ENCODE measurements around the gene WFIKKN1.

WFIKKN1 gene

DNA sequence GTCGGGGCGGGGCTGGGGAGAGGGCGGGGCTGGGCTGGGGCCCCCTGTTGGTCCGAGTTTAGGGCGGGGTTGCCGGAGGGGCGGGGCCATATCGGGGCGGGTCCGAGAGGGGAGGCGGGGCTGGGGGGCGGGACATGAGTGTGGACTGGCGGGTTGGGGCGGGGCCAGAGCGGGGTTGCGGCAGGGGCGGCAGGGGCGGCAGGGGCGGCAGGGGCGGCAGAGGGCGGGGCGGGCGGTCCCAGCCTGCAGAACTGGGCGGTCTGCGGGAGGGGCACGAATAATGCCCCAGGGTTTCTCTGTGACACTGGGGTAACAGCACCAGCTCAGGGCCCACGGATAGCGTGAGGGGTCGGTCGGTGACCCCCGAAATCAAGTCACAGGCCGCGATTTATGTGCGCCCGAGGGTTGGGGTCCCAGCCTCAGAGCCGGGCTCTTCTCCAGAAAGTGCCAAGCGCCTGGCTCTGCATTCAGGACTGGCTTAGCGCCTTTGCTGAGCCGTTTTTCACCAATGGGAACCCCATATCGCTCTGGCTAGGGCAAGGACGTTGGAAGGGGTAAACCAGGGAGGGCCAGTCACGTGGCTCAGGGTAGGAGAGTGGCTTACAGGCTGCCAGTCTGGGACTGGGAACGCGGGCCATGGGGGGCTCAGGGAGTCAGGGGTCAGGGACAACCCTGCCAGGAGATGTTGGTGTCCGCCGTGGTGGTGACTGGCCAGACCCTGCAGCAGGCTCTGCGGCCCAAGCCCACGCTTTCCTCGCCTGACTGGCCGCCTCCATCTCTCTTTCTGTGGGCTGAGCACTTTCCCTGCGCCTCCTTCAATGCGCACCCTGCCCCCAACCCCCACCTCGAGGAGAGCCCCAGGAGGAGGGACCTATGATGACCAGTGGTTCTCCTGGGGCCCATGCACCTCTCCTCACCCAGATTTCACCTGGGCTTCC is 6.6 kb downstream of the WFIKKN1 start:
- no peak for DNase-seq (ENCODE audit: low read depth)

DNA sequence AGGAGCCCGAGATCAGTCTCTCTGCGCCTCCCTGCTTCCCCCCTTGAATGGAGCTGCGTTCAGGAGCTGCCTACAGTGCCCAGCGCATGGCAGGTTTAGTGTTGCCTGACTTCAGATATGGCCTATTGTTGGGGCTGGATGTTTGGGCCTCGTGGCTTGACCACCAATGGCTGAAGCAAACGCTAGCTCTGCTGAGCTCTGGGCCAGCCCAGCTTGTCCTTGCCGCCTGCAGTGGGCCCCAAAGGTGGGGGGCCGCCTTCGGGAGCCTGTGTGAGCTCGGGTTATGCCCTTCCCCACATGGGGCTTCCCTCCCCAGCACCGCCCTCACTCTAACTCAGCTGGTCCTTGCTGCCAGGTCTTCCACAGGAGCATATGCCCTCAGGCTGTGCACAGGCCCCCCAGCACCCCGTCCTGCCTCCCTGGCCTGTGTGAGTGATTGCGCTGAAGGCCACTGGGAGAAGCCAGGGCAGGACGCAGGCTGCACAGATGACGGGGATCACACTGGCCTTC is 7.3 kb downstream of the WFIKKN1 start:
- DNase-seq (ENCODE audit: low read depth): no peak

DNA sequence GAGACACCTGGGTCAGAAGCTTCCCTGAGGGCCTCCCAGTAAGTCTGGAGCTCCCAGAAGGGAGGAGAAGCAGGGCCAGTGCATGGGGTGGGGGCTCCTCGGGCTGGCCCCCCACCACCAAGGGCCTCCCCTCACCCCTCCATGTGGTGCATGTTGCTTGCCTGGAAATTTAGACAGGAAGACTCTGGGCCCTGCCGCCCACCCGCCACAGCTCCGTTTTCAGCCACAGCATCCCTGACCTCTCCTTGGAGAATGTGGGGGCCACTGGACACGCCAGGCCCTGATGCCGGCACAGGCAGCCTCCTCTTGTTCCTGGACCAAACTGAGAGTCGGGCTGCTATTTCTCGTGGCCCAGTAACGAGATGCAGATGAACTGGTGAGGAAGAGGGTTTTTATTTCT is 8.1 kb downstream of the WFIKKN1 start:
- no peak for DNase-seq (ENCODE audit: low read depth)

DNA sequence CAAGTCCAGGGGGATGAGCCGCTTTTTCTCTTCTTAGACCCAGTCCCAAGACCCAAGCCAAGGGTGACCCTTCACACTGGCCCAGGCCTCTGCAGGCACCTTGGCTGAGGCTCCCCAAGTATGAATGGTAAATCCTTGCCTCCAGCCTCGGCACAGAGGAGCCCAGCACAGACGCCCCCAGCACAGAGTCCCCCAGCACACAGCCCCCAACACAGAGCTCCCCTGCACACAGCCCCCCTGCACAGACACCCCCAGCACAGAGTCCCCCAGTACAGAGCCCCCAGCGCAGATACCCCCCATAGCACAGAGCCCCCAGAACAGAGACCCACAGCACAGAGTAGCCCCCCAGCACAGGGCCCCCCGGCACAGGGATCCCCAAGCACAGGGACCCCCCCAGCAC is 9.8 kb downstream of the WFIKKN1 start:
- no peak for DNase-seq (ENCODE audit: low read depth)

DNA sequence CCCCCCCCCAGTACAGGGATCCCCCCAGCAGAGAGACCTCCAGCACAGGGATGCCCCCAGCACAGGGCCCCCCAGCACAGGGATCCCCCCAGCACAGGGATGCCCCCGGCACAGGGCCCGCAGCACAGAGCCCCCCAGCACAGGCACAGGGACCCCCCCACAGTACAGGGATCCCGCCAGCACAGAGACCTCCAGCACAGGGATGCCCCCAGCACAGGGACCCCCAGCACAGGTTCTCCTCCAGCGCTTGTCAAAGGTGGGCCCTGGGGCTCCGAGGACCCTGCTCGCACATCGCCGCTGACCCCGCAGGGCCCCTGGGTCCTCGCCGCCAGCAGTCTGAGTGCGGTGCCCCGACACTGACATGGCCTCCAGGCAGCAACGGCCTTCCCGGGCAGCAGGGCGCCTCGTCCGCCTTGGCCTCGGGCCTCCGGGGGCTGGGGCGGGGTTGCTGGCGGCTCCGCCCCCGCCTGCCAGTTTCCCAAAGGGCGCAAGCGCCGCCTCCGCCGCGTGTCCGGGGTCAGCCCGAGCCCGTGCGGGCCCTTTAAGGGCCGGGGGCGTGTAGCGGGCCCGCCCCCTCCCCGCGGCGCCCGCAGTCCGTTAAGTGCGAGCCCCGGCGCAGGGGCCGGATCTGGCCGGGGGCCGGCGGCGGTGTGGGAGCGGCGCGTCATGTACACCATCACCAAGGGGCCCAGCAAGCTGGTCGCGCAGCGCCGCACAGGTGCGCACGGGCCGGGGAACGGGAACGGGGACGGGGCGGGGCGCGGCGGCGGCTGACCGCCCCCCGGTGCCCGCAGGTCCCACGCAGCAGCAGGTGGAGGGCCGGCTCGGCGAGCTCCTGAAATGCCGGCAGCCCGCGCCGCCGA is 10.8 kb downstream of the WFIKKN1 start, which contains the start of gene MCRIP2:
Gene MCRIP2, plus strand, starts transcription at position 503 of the 863 bp plus-strand sequence. Its CDS starts 164 bp downstream, at position 667.
- DNase-seq (ENCODE audit: low read depth): no peak

DNA sequence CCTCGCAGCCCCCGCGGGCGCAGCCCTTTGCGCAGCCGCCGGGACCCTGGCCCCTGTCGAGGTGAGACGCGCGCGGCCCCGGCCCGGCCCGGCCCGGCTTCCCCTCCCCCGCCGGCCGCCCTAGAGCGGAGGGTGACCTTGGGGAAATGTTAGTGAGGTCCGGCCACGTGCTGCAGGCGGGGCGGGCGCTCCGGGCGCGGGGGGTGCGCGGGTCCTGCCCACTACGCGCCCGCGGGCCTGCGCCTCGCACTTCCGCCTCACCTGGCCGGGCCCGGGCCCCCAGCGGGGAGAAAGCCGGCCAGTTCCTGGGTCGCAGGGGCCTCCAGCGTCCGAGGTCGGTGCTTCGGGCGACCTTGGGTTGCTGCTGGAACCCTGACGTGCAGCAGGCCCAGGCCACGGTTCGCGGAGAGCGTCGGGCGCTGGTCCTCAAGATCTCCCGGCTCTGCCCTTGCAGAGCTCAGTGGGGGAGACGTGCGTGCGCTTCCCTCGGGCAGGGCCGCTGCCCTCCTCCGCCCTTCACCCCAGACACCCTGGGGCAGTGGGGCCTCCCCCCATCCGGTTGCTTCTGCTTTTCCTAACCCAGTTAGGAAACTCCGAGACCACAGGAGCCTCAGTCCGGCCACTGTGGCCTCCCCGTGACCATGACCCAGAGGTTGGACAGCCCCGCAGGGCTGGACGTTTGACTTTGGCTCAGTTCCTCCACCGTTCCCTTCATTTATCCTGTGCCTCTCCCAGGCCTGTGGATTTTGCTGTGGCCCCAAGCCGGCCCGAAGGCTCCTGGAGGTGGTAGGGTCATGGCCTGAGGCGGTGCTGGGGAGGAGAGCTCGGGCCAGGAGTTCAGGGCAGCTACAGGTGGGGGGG is 11.6 kb downstream of the WFIKKN1 start:
- DNase-seq (ENCODE audit: low read depth): no peak

DNA sequence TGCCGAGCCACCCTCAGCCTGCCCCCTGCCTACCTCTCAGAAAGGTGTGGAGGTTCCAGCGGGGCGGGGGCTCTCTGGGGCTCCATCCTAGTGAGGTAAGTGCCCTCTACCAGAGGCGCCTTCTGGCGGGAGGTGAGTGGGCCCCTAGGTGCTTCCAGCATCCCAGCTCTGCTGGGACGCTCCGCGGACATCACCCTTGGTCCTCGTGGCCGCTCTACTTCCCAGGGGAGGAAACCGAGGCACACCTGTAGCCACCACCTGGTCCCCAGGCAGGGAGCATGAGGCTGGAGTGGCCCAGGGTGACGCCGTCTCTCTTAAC is 12.2 kb downstream of the WFIKKN1 start:
- no peak for DNase-seq (ENCODE audit: low read depth)

DNA sequence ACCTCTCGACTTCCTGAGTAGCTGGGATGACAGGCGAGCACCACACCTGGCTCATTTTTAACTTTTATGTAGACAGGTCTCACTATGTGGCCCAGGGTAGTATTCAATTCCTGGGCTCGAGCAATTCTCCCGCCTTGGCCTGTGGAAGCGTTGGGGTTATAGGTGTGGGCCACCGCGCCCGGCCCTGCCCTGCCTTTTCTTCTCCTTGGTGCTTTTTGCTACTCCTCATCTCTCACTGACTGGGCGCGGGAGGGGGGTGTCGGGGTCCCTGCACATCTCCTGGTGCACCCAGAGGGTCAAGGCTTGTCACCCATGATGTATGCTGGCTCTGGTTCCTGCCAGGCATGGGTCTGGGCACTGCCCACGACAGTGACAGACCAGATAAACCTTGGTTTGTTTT is 13.8 kb downstream of the WFIKKN1 start:
- no peak for DNase-seq (ENCODE audit: low read depth)

DNA sequence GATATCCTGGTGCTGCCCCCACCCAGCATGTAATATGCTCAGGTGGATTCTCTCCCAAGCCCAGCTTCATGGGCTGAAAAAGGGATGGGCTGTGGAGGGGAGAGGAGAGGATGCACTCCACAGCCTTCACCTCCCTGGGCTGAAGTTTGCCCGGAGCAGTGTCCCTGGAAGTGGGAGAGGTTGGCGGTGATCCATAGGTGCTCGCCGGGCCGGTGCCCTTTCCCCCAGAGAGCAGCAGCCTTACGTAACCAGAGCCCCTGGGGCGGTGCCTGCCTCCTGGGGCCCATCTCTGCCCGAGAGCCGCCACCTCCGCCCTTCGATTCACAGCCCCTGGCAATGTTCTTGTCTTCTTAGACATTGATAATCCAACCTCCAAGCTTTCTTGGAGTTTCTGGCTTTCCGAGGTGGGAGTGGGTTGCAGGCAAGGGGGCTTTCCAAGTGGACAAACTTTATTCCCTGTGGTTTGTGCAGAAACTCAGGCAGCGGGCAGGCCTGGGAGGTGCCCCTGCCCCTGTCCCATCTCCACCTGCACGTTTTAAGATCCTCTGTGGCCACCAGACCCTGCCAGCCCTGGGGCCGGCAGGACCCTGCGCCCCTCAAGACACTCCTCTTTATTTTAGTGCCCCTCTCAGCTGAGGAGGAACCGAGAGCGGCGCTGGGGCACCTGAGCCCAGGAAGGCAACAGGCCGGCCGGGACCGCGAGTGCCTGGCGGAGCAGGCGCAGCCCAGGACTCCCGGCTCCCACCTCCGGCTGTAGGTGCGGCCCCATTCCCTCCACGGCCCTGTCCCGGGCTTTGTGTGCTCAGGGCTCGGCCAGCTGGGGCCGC is 15.3 kb downstream of the WFIKKN1 start:
- DNase-seq (ENCODE audit: low read depth): no peak

DNA sequence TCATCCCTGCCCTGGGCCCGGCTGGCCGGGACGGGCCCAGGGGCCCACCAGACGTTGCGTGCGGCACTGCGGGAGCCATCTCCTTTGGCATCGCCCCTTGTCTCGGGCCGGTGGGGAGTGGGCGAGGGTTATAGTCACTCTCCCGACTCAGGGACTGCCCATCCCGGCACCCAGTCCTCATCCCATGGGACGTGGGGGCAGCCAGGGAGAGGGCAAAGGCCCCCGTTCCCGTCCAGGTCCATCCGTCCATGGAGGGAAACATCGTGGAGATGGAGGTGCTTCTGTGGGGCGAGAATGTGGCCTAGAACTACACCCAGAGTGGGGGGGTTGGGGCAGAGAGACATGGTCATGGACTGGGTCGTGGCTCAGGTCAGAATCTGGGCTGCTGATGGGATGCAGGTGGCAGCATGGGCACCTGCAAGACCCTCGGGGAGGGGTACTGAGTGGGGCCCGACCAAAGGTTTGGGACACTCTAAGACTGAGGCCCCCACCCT is 15.9 kb downstream of the WFIKKN1 start:
- no peak for DNase-seq (ENCODE audit: low read depth)

DNA sequence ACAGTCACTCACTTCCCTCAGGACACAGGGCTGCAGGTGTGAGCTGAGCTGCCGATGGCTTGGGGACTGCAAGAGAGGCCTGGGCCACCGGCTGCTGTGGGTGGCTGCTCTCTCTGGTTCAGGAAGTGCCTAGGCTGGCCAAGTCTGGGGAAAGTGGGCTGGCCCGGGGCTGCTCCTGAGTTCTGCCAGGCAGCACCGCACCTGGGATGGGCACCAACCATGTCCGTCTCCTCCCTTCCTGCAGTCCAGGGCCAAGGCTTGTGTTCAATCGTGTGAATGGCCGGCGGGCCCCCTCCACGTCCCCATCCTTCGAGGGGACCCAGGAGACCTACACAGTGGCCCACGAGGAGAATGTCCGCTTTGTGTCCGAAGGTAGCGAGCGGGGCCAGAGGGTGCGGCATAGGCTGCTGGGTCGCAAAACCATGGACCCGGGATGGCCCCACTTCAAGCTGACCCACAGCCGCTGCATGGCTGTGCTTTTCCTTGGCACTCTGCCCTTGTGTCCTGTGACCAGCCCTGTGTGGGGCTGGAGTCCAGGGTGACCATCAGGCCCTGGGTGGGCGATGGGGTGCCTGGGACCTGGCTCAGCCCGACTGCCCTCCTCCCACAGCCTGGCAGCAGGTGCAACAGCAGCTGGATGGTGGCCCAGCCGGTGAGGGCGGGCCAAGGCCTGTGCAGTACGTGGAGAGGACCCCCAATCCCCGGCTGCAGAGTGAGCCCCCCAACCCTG is 16.6 kb downstream of the WFIKKN1 start:
- no peak for DNase-seq (ENCODE audit: low read depth)

DNA sequence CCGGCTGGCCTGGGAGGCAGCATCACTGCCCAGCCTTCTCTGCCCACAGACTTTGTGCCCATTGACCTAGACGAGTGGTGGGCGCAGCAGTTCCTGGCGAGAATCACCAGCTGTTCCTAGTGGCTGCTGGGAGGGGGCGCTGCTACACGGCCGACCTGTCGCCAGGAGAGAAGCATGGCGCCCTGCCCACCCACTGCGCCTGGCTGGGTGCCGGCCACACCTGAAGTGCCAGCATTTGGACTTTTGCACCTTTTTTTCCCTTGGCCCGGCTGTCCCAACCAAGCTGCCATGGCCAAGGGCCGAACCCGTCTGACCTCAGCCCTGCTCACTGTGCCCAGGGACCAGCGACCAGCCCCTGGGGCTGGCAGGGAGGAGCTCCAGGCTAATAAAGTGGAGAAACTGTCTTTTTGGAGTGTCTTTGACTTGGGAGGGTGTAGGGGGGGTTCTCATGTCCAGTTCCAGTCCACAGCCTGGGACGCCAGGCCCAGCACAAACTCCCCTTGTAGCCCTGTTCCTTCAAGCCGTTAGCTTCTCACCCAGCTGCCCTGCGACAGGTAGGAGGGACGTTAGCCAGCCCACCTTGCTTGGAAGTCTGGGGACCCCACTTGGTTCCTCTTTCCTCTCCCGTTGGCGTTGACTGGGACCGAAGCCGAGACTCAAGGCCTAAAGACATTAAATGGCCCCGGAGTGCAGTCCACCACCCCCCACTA is 17.4 kb downstream of the WFIKKN1 start:
- DNase-seq (ENCODE audit: low read depth): no peak

DNA sequence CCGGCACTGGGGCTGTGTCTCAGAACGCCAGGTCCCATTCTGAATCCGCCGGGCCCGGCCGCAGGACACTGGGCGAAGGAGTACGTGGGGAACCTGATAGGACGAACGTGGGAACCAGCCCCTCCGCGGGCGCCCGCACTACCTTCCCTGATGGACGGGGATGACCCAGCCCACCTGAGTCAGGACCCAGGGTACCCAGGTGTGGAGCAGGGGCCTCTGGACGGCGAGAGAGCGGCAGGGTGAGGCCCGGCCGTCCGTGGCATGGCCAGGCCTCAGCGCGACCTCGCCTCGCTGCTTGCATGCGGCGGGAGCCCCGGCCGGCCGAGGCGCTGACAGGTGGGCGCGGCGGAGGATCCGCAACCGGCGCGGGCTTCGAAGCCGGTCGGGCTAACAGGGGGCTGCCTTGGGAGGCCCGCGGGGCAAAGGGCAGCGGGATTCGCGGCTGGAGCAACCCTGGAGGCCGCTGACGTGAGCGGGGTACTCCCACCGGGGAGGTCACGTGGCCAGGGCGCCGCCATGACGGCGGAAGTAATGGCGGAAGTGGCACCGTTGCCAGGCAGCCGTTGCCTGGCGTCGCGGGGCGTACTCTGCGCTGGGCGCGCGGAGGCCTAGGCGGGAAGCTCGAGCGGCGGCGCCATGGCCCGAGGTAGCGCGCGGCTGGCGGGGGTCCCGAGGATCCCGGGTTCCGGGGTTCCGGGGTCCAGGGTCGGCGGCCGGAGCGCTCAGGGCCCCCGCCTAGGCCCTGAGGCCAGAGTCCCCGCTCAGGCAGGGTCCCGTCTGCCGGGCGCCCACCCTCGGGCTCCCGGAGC is 18.2 kb downstream of the WFIKKN1 start, which contains the start of gene WDR90:
Gene WDR90, plus strand, starts transcription at position 585 of the 809 bp plus-strand sequence. Its CDS starts 52 bp downstream, at position 637.
- DNase-seq (ENCODE audit: low read depth): peak; percentile 26

DNA sequence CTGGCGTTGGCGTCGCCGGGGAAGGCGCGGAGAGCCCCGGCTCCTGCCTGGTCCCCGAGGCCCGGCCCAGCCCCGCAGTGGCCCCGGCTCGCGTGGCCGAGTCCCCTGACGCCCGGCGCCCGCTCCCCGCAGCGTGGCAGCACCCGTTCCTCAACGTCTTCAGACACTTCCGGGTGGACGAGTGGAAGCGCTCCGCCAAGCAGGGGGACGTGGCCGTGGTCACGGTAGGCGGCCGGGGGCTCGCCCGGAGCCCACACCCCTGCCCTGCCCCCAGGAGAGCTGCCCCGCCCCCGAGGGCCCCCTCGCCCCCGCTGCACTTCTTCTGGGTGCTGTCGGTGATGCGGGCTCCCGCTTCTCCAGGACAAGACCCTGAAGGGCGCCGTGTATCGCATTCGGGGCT is 18.8 kb downstream of the WFIKKN1 start:
- no peak for DNase-seq (ENCODE audit: low read depth)

DNA sequence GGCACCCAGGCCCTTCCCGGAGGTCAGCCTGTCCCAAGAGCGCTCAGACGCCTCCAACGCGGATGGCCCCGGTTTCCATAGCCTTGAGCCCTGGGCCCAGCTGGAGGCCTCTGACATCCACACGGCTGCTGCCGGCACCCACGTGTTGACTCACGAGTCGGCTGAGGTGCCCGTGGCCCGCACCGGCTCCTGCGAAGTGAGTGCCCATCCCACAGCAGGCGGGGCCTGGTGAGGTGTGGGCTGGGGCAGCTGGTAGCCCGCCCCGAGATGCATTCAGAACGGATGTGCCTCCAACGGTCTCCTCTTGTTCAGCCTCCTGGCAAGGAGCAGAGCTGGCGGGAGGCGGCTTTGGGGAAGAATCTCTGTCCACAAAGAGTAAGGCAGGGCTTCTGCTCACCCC is 21.1 kb downstream of the WFIKKN1 start:
- DNase-seq (ENCODE audit: low read depth): no peak

DNA sequence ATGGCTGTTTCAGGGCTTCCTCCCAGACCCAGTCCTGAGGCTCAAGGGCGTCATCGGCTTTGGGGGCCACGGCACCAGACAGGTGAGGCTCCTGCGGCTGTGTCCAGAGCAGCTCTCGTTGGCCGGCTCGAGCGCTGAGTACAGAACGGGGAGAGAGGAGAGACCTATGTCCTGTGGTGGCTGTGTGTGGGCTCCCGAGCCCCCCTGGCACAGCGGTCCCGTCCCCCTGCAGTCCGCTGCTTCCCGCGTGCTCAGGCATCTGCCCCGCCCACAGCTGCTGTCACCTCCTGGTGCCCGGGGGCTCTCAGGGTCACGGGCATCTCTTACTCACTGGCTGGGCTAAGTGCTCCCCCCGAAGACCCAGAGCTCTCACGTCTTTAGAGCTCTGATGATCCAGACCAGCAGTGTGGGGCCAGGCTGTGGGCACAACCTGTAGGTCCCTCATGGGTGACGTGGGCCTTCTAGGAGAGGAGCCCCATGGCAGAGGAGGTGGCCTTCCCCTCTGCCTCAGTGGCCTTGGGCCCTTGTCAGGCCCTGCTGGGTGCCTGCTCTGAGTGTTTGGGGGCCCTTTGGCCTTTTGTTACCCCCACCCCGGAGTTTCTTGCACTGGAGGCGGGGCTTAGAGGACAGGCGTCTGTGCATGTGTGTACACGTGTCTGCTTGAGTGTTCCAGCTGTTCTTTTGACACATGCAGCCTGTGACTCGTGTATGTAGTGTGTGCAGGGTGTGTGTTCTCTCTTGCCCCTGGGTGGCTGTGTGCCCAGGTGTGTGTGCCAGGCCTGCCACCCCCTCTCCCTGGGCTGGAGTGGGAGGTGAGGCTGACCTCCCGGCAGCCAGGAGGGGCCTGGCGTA is 21.9 kb downstream of the WFIKKN1 start:
- DNase-seq (ENCODE audit: low read depth): no peak

DNA sequence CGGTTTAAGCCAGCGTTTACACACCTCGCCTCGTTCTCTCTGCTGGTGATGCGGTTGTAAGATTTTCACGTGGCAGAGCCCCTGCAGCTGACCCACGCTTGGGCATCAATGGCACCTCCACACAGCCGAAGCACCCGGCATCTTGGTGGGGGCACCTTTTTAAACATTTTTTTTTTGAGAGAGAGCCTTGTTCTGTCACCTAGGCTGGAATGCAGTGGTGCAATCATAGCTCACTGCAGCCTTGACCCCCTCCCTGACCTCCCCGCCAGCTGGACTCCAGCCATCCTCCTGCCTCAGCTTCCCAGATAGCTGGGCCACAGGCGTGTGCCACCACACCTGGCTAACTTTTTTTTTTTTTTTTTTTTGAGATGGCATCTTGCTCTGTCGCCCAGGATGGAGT is 23.2 kb downstream of the WFIKKN1 start:
- no peak for DNase-seq (ENCODE audit: low read depth)
